DMS114 treated with DMSO at 0.1 percent for 48 hours (cell line): ENCODE results near the gene SLC39A7.

Experiments
- DNase-seq: peaks from one replicate; lab custom pipeline; 2025; ENCODE audit not compliant: unreplicated experiment; lab: John Stamatoyannopoulos, UW

Gene SLC39A7

DNA sequence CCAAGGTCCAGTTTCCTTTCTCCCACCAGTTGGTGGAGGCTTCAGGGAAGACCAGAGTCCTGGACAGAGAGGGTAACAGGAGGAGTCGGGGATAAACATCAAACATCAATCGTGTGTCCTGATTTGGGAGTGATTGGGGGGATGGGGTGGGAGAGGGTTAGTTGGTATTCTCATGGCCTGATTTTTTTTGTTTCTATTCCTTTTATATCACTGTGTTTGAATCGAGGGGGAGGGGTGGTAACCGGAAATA is 3.4 kb downstream of the SLC39A7 start:
- DNase-seq, result no peak

DNA sequence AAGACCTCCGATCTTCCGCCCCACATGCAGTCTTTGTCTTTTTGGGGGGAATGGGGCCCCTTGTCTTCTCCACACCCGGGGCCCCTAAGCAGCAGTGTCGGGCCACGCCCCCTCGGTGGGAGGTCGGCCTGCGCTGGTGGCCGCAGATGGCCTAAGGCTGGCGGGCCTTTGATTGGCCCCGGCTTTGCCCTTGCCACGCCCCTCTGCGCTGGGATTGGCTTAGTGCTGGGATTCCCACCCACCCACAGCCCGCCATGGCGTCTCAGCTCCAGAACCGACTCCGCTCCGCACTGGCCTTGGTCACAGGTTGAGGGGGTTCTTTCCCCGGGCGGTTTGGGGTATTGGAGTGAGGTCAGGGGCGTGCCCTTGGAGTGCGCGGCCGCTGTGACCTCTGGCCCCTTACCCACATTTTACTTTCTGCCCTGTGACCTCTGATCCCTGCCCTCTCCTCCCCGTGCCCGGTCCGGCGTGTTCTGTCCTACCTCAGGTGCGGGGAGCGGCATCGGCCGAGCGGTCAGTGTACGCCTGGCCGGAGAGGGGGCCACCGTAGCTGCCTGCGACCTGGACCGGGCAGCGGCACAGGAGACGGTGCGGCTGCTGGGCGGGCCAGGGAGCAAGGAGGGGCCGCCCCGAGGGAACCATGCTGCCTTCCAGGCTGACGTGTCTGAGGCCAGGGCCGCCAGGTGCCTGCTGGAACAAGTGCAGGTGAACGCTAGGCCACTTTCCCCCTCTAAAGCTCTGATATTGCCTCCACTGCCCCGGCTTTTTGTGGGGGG is 3.9 kb downstream of the SLC39A7 start, which contains the start of gene HSD17B8:
Gene HSD17B8, plus strand, starts transcription at position 241 of the 776 bp plus-strand sequence. Its CDS starts 14 bp downstream, at position 255.
- DNase-seq, result no peak

DNA sequence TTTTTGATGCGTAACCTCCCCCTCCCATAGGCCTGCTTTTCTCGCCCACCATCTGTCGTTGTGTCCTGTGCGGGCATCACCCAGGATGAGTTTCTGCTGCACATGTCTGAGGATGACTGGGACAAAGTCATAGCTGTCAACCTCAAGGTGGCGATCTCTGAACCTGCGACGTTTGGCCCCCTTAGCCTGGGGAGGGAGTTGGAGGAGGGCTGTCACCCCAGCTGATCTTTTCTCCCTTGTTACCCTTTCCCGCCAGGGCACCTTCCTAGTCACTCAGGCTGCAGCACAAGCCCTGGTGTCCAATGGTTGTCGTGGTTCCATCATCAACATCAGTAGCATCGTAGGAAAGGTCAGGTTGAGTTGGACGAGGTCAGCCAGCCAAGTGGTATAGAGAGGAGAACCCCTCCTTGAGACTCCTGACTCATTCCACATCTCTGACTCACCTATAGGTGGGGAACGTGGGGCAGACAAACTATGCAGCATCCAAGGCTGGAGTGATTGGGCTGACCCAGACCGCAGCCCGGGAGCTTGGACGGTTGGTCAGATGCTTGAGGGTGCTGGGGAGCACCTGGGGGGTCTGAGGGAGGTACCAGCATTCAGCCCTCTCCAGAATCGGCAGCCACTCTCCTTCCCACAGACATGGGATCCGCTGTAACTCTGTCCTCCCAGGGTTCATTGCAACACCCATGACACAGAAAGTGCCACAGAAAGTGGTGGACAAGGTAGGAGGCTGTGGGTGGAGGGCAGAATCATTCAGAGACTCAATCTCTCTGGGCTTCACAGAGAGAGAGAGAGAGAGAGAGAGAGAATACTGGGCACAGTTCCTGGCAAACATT is 4.7 kb downstream of the SLC39A7 start:
- no peak for DNase-seq

DNA sequence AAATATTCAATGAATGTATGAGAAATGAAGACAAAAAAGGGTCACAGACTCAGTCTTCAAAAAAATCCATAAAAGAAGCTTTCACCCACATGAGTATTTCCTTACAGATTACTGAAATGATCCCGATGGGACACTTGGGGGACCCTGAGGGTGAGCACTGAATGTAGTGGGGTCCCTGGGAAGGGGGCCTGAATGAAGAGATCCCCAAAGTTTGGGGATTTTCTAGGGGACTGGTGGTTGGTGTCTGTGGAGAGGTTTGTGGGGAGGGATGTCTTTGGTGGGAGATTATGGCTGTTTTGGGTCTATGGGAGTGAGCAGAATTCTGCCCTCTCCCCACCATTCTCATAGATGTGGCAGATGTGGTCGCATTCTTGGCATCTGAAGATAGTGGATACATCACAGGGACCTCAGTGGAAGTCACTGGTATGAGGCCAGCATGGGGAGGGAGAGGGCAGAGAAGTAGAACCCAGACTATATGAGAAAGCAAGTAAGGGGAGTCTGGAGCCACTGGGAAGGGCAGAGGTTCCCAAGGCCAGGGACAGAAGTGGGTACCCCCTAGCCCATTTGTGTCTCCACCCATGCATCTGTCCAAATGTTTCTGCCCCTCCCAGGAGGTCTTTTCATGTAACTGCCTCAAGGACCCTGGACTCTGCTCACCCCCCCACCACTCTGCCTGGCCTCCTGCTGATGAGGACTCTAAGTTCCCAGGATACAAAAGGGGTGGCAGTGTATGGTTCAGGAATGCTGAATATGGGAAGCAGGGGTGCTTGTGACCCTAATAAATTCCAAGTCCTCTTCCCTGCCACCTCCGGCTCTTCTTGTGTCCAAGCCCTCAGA is 5.6 kb downstream of the SLC39A7 start:
- no peak for DNase-seq

DNA sequence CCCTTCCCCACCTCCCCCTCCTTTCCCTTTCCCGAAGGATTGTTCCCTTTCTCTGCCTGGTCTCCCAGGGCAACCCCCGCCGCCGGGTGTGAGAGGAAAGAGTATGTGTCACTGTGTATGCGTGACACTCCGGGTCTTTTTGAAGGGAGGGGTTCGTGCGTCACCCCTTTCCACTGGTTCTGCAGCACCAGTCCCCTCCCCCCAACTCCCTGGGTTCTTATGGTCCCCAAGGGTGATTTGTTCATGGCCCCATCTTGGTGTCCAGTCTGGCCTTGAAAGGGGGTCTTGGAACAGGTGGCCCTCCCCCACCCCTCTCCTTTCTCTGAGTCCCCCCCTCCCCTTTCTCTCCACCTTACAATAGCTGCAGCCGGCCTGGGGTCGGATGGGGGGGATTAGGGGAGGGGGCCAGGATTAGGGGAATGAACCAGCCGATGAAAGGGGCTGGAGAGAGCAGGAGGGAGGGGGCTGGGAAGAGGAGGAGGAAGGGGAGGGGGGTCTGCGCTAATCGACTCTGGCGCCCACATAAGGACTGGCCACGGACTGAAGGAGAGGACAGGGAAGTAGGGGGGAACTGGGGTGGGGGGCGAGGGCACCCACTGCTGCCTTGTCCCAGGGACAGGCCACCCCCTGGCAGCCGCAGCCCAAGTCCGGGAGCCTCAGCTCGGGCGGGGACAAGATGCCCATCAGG is 6.3 kb downstream of the SLC39A7 start:
- no peak for DNase-seq

DNA sequence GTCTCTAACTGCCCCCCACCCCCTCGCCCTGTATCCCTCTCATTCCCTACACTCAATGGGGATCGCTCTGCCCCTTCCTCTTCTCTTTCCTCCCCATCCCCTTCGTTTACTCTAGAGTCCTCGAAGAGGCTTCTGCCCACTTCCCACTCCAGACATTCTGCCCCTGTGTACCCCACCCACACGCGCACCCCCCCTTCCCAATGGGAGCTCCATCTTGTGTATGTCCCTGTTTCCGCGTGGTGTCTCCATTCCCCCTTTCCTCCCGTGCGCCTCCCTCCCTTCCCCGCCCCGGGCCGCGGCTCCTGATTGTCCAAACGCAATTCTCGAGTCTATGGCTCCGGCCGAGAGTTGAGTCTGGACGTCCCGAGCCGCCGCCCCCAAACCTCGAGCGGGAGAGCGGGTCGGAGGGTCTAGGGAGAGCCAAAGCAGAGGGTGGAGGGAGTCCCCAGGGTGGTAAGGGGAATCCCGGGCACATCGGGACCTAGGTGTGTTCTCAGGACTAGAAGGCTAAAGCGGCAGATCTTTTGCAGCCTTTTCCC is 7.0 kb downstream of the SLC39A7 start:
- DNase-seq, result no peak

DNA sequence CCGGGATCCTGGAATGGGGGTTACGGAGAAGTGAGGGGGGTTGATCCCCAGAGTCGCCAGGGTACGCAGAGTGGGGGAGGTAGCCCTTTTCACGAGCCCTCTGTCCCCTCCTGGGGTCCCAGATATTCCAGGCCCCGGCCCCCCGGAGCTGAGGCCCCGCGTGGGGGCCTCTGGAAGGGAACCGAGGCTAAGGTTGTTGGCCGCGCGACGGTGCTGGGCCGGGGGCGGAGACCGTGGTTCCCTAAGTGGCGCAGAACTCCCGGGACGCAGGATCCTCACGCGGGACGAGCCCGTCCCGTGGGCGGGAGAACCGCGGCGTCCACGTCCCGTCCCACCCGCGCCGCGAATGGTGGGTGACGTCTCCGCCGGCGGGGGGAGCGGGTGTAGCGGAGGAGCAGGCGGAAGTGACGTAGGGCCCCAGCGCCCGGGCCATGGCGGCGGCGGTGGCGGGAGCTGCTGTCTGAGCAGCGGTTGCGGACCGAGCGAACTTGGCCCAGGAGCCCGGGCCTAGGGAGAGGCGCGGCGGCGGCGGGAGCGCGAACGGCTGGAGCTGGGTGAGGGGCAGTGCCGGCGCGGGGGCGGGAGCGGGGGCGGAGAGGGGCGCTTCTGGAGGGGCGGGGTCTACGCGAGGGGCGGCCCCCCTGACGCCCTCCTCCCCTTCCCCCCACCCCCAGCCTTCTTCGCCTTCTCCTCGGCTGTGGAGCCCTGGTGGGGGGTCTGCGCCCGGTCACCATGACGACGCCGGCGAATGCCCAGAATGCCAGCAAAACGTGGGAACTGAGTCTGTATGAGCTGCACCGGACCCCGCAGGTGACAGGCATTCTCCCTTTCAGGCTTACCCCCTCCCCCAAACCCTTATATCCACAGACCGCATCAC is 7.7 kb downstream of the SLC39A7 start, which contains the start of gene RING1:
Gene RING1, plus strand, starts transcription at position 410 of the 877 bp plus-strand sequence. Its CDS starts 323 bp downstream, at position 733.
- peak; percentile 79 for DNase-seq

DNA sequence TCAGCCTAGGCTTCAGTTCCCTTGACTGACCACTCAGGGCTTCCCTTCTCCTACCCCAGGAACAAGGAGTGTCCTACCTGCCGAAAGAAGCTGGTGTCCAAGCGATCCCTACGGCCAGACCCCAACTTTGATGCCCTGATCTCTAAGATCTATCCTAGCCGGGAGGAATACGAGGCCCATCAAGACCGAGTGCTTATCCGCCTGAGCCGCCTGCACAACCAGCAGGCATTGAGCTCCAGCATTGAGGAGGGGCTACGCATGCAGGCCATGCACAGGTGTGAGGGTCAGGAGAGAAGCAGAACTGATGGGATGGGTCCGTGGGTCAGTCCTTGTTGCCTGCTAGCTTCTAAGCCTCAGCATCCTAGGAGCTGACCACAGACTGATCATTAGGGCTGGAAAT is 9.2 kb downstream of the SLC39A7 start:
- DNase-seq, result no peak

DNA sequence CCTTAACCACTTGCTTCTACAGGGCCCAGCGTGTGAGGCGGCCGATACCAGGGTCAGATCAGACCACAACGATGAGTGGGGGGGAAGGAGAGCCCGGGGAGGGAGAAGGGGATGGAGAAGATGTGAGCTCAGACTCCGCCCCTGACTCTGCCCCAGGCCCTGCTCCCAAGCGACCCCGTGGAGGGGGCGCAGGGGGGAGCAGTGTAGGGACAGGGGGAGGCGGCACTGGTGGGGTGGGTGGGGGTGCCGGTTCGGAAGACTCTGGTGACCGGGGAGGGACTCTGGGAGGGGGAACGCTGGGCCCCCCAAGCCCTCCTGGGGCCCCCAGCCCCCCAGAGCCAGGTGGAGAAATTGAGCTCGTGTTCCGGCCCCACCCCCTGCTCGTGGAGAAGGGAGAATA is 10.5 kb downstream of the SLC39A7 start:
- no peak for DNase-seq

DNA sequence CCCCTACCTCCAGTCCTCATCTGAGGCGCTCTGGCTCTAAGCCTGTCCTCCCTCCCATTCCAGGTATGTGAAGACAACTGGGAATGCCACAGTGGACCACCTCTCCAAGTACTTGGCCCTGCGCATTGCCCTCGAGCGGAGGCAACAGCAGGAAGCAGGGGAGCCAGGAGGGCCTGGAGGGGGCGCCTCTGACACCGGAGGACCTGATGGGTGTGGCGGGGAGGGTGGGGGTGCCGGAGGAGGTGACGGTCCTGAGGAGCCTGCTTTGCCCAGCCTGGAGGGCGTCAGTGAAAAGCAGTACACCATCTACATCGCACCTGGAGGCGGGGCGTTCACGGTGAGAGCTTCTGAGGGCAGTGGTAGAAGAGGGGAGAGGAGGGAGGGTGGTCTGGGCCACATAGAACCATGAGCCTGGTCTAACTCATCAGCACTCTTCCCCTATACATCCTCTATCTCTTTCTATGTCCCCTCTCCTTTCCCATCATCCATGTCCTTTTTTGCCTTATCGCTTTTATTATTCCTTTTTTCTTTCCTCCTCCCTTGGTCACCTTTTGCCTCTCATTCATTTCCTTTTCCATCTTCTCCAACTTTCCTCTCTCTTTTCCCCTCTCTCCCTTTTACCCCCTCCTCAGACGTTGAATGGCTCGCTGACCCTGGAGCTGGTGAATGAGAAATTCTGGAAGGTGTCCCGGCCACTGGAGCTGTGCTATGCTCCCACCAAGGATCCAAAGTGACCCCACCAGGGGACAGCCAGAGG is 11.2 kb downstream of the SLC39A7 start:
- DNase-seq, result no peak

DNA sequence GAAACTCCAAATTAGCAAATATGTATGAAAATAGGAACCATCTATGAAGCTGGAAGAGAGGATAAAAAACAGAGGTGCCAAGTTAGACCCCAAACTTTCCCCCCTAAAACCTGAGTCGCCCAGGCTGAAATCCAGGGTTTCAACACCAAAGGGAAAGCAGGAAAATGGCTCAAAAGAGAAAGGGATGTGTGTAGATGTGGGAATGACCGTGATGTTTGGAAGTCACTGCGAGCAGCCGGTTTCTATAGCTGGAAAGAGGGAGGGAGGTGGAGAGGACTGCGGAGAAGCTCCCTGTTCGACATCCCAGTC is 12.1 kb downstream of the SLC39A7 start:
- DNase-seq, result peak; percentile 30

DNA sequence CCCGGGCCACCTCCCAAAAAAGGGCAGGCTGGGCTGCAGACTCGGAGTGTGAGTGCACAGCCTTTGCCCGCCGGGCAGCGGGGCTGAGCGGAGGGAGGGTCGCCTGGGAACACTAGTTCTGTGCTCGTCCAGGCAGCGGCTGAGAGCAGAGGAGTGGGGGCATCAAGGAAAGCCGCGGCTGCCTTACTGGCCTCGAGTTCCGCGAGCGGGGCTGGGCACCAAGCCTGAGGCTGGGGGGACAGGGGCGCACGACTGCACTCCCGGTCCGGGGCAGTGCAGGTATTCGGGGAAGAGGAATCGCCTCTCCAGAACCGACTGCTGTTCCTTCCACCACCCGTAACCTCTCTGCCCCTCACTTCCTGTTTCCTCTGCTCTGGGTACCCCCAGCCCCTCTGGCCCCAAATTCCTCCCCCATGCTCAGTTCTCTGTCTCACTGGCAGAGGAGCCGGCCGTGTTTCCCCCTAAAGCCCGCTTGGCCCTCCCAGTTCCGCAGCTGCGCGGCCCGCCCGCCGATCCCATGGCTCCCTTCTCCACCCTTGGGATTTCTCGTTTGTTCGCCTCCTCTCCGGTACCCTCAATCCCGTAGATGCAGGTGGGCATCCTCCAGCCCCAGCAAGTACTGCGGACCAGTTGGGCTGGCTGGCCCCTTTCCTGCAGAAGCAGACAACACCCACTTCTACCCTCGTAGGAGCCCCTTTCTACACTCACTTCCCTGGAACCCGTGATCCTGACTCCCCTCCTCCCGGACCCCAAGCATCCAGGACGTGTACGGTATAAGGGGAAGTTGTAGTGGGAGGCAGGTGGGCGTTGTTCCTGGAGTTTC is 12.7 kb downstream of the SLC39A7 start:
- DNase-seq, result no peak

DNA sequence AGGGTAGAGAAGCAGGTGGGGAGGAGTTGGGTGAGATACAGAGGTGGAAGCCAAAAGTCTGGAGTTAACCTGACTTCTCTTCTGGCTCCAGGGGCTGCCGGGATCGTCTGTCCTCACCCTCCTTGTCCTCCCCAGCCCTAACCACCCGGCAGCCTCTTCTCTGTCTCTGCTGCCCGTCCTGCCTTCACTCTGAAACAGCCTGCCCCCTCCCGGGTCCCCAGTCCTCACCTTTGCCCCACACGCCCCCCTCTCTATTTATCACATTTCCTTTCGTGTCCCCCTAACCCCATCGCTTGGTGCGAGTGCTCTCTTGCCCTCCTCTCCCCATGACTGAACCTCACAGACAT is 13.3 kb downstream of the SLC39A7 start:
- DNase-seq, result no peak

DNA sequence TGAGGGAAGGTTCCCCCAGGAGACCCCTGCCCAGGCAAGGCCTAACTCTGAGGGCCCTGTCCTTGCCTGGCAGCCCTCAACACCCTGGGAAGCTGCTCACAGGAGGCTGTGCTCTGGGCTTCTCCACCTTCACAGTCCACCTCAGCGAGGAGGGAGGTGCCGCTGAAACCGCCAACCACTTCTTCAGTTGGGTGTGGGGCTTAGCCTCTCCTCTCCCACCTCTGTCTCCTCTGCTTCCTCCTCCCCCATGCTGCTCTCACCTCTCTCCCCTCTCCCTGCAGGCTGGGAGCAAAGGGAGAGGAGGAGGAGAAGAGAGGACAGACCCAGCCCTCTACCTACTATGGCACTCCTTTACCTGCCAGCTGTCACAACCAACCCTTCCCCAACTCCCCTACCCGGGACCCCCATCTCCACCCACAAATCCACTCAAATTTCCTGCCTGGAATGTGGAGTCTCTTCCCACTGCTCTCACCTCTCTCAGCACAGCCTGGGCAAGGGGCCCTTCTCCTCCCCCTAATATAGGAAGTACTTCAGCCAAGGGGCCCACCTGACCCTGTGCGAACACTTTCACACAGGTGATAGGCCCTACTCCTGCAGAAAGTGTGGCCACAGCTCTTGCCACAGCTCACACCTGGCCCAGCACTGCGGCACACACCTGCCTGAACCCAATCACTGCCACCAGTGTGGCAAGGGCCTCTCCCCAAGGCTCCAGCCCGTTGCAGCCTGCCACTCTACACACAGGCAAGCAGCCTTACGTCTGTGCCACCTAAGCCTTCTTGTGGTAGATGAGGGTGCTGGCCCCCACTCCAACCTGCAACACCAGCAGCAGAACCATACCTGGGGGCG is 14.8 kb downstream of the SLC39A7 start:
- no peak for DNase-seq

DNA sequence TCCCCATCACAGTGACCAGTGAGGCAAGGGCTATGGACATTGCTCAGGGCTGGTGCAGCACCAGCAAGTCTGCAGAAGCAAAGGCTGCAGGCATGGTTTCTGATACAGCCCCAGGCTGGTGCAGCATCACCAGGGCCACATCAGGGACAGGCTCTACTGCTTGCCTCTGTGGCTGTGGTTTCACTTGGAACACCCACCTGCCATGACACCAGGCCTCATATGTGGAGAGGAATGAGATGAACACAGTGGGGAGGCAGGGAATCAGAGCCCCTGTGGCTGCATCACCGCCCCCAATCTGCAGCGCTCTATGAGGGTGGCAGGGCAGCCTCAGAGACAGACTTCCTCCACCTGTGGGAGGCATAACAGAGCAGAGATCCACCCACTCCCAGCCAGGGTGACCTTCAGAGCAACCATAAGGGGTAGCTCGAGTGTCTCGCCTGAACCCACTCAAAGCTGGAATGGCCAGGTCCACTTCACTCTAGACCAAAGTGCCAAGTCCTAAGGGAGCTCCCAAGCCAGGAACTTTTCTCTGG is 15.5 kb downstream of the SLC39A7 start:
- no peak for DNase-seq

DNA sequence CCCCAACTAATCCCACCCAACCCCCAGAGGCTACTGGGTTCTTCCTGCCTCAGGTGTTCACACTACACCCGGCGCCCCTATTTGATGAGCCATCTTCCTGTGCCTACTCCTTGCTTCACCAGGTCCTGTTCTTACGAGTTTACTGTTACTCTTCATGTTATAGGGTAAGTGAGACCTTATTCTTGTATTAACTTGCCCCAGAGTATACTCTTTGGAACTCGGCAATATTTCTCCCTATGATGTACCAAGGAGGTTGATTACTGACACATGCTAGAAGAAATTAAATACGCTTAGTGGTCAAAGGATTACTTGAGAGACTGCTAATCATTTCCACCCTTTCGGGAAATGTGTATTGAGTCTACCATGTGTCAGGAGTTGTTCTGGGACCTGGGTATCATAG is 16.6 kb downstream of the SLC39A7 start:
- no peak for DNase-seq

DNA sequence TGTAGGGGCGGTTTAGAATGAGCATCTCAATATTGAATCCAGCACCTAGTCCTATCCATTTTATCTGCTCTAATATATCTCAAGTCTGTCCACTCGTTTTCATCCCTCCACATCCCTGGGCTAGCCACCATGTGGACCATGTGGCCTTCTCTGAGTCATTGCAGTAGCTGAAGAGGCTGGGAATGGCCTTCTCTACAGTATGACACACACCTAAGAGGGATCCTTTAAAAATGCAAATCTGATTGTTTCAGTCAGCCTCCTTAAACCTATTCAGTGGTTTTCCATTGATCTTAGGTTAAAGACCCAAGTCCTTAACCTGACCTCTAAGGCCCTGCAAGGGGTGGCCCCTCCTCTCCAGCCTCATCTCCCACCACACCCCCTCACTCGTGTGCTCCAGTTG is 17.0 kb downstream of the SLC39A7 start:
- no peak for DNase-seq
